Thoracic aorta (tissue), 2 donors: Measurements from ENCODE around the gene PRAMEF17. TPM values are rescaled to one million over a fixed set of nuclear protein-coding genes. Genes with fewer than 3 reads are reported as not detected.
"Not testable (repeated sequence)": the region's sequence is repeated elsewhere in the genome, so short reads cannot be mapped to it uniquely, and the experiment has no call there.

Experiments used
- ATAC-seq: fragments of 150-250 bp; one replicate; pipeline ENCODE4 v1.8.0; 2017; ENCODE audit warnings: low read depth; ENCODE audit not compliant: insufficient number of reproducible peaks, low FRiP score
- DNase-seq: peaks from one replicate; pipeline ENCODE4 v3.0.0-alpha.2; 2020; ENCODE audit warnings: low spot score
- H3K27ac ChIP-seq, 2 donors: fragments of 200-600 bp; sonication (generic); 1 replicate in 1 of 2; 2 replicates in 1 of 2; pipeline ENCODE4 v1.5.1; 2016; ENCODE audit warnings: mild to moderate bottlenecking in 2 of 2, moderate library complexity in 2 of 2
- H3K27me3 ChIP-seq: fragments of 200-600 bp; sonication (generic); replicated peaks from 2 replicates; pipeline ENCODE4 v1.6.0; 2016; ENCODE audit warnings: mild to moderate bottlenecking; ENCODE audit not compliant: insufficient read depth
- H3K36me3 ChIP-seq: fragments of 200-600 bp; sonication (generic); one replicate; pipeline ENCODE4 v1.5.1; 2016
- H3K4me1 ChIP-seq, 2 donors: fragments of 200-600 bp; sonication (generic); 1 replicate in 1 of 2; 2 replicates in 1 of 2; pipeline versions ENCODE4 v1.5.1 to v1.6.0; 2016; ENCODE audit warnings: low read depth in 2 of 2, mild to moderate bottlenecking in 1 of 2; ENCODE audit not compliant: control insufficient read depth in 1 of 2
- H3K4me3 ChIP-seq: fragments of 200-600 bp; sonication (generic); 2 replicates; pipeline ENCODE4 v1.5.1; 2016; ENCODE audit warnings: mild to moderate bottlenecking
- H3K9me3 ChIP-seq: fragments of 200-600 bp; sonication (generic); 2 replicates; pipeline ENCODE4 v1.5.1; 2016
- CTCF ChIP-seq: fragments of 200-600 bp; sonication (generic); IDR thresholded peaks from one replicate; pipeline ENCODE4 v1.5.1; 2019; ENCODE audit warnings: antibody characterized with exemption
- total RNA-seq, 2 donors: library from RNA; depleted of rRNA; stranded (reverse); fragments of >200 nt; gene quantifications; one replicate each; pipeline versions ENCODE4 v1.1.0 to v1.2.3, GENCODE V29; 2016

The PRAMEF17 gene, protein sequence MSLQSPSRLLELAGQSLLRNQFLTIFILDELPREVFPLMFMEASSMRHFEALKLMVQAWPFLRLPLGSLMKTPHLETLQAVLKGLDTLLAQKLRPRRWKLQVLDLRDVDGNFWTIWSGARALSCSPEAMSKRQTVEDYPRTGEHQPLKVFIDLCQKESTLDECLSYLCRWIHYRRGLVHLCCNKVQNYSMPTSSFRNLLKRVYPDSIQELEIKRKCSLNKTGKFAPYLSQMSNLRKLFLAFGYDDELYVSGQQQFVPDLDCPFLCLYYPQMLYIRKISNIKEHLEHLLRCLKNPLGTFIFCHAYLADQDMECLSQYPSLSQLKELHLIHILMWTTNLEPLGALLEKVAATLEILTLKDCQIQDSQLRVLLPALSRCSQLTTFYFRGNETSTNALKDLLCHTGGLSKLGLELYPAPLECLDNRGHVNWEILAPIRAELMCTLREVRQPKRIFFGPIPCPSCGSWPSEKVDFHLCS
- not detected for total RNA-seq

GRCh38 chr1:13389332-13389731 lies at the start of gene PRAMEF17:
TSS of gene PRAMEF17 (plus strand) at chr1:13389632. CDS start at chr1:13389658, 26 bp downstream.
- ATAC-seq, H3K4me3 ChIP-seq, H3K4me1 ChIP-seq, H3K9me3 ChIP-seq, H3K36me3 ChIP-seq, H3K27me3 ChIP-seq, H3K27ac ChIP-seq, DNase-seq: not testable (repeated sequence)

GRCh38 chr1:13342496-13342895 lies 46.9 kb upstream of the PRAMEF17 start:
- not testable (repeated sequence) for H3K4me1 ChIP-seq, DNase-seq, H3K27ac ChIP-seq, H3K27me3 ChIP-seq, H3K4me3 ChIP-seq, ATAC-seq, H3K36me3 ChIP-seq, H3K9me3 ChIP-seq

GRCh38 chr1:13347034-13347433 lies 42.4 kb upstream of the PRAMEF17 start, which contains the start of gene PRAMEF14:
TSS of gene PRAMEF14 (minus strand) at chr1:13347134. CDS start at chr1:13345314, 1,820 bp downstream.
- H3K27ac ChIP-seq, H3K4me1 ChIP-seq, DNase-seq, ATAC-seq, H3K36me3 ChIP-seq, H3K4me3 ChIP-seq, H3K9me3 ChIP-seq, H3K27me3 ChIP-seq: not testable (repeated sequence)

DNA sequence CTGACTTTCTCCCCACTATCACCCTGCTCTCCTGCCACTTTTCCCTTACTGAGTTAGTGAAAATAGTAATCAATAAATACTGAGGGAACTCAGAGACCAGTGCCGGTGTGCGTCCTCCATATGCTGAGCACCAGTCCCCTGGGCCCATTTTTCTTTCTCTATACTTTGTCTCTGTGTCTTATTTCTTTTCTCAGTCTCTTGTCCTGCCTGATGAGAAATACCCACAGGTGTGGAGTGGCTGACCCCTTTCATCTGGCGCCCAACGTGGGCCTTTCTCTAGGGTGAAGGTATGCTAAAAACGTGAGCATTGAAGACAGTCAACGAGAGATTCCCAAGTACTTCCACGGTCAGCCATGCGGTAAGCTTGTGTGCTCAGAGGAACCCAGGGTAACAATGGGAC lies 36.0 kb upstream of the PRAMEF17 start:
- not testable (repeated sequence) for H3K9me3 ChIP-seq, H3K4me1 ChIP-seq, DNase-seq, H3K36me3 ChIP-seq, H3K27me3 ChIP-seq, H3K4me3 ChIP-seq, H3K27ac ChIP-seq, ATAC-seq

DNA sequence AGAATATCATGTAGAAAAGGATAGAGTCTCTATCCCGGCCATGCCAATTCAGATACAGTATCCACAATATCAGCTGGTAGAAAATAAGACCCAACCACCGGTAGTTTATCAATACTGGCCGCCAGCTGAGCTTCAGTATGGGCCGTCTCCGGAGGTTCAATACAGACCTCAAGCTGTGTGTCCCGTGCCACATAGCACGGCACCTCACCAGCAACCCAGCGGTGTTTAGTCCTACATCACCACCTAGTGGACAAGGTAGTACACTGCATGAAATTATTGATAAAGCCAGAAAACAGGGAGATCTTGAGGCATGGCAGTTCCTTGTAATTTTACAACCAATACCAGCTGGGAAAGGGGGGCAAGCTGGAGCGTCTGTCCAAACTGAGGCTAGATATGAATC lies 35.0 kb upstream of the PRAMEF17 start:
- not testable (repeated sequence) for DNase-seq, H3K4me1 ChIP-seq, H3K27me3 ChIP-seq, H3K36me3 ChIP-seq, ATAC-seq, H3K27ac ChIP-seq, H3K4me3 ChIP-seq, H3K9me3 ChIP-seq

DNA sequence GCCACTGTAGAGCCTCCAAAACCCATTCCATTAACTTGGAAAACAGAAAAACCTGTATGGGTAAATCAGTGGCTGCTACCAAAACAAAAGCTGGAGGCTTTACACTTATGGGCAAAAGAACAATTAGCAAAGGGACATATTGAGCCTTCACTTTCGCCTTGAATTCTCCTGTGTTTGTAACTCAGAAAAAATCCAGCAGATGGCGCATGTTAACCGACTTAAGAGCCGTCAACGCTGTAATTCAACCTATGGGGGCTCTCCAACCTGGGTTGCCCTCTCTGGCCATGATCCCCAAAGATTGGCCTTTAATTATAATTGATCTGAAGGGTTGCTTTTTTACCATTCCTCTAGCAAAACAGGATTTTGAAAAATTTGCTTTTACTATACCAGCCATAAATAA lies 32.7 kb upstream of the PRAMEF17 start:
- not testable (repeated sequence) for H3K36me3 ChIP-seq, H3K4me1 ChIP-seq, H3K27me3 ChIP-seq, DNase-seq, H3K9me3 ChIP-seq, ATAC-seq, H3K27ac ChIP-seq, H3K4me3 ChIP-seq
- peak; percentile 42 for TF ChIP-seq CTCF

GRCh38 chr1:13362364-13362763 lies 27.1 kb upstream of the PRAMEF17 start:
- ATAC-seq, H3K27me3 ChIP-seq, DNase-seq, H3K36me3 ChIP-seq, H3K9me3 ChIP-seq, H3K4me1 ChIP-seq, H3K4me3 ChIP-seq, H3K27ac ChIP-seq: not testable (repeated sequence)

GRCh38 chr1:13364928-13365327 lies 24.5 kb upstream of the PRAMEF17 start:
- not testable (repeated sequence) for H3K4me1 ChIP-seq, H3K36me3 ChIP-seq, H3K27me3 ChIP-seq, ATAC-seq, H3K27ac ChIP-seq, H3K4me3 ChIP-seq, DNase-seq, H3K9me3 ChIP-seq

GRCh38 chr1:13366536-13366935 lies 22.9 kb upstream of the PRAMEF17 start:
- H3K36me3 ChIP-seq, H3K27me3 ChIP-seq, H3K4me3 ChIP-seq, ATAC-seq, H3K9me3 ChIP-seq, DNase-seq, H3K4me1 ChIP-seq, H3K27ac ChIP-seq: not testable (repeated sequence)

DNA sequence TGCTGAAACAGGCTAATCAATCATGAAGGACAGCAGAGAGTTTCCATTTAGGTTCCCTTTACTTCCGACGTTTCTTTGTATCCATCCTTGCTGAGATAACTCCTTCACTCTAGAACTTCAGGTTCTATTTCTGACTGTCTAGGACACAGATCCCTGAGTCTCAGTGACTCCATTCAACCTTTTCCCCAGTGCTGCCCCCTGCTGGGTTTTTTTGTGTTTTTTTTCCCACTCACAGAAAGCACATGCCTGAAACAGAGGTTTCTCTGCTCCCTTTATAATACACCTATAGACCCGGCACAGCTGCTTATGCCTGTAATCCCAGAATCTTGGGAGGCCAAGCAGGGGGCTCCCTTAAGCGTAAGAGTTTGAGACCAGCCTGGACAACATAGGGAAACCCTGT lies 20.9 kb upstream of the PRAMEF17 start:
- H3K27me3 ChIP-seq, H3K36me3 ChIP-seq, DNase-seq, H3K9me3 ChIP-seq, H3K27ac ChIP-seq, H3K4me1 ChIP-seq, ATAC-seq, H3K4me3 ChIP-seq: not testable (repeated sequence)

DNA sequence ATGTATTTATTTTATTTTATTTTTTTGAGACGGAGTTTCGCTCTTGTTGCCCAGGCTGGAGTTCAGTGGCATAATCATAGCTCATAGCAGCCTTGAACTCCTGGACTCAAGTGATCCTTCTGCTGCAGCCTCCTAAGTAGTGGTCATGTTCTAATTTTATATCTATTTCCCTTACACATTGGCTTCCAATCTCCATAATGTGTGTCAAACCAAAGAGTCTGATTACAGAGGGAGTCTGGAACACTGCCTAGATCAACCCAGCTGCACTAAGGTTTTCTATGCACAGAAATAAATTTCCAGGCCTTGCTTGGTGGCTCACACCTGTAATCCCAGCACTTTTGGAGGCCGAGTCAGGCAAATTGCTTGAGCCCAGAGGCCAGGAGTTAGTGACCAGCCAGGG lies 10.4 kb upstream of the PRAMEF17 start:
- H3K4me3 ChIP-seq, H3K27ac ChIP-seq, H3K9me3 ChIP-seq, DNase-seq, ATAC-seq, H3K36me3 ChIP-seq, H3K4me1 ChIP-seq, H3K27me3 ChIP-seq: not testable (repeated sequence)

DNA sequence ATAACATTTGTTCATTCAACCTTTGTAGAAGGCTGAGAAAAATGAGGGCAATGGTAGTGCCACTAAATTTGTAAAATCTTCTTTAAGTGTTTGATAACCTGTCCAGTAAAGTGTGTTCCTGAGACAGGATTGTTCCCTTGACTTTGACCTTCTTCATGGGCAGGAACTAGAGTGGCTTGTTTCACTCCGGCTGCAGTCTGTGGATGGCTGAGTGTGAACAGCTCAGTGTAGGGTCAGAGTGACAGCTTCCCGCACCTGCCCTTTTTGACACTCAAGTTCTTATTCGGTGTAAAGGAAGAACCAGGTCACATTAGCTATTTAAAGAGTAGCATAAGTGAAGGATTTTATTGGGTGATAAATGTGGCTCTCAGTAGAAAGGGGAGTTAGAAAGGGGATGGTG lies 9.1 kb upstream of the PRAMEF17 start:
- DNase-seq, H3K4me1 ChIP-seq, ATAC-seq: not testable (repeated sequence)

More for the DNA sequence above, 9.1 kb upstream of the PRAMEF17 start:
- not testable (repeated sequence) for H3K27ac ChIP-seq, H3K9me3 ChIP-seq, H3K36me3 ChIP-seq, H3K27me3 ChIP-seq, H3K4me3 ChIP-seq
